Activated CD4-positive, alpha-beta T cell treated with anti-CD3 and anti-CD28 coated beads for 24 hours (primary cell): ENCODE measurements around the gene CSNK1G1.
"Not testable (repeated sequence)": the region's sequence is repeated elsewhere in the genome, so short reads cannot be mapped to it uniquely, and the experiment has no call there.

Source experiments
- DNase-seq, 2 donors: peaks; one replicate each; pipeline ENCODE4 v3.0.0-alpha.2; 2020; ENCODE audit warnings: low read depth in 2 of 2

Gene CSNK1G1

GRCh38 chr15:64133623-64134344 lies 222.2 kb downstream of the CSNK1G1 start:
- DNase-seq, result no peak

- DNase-seq, result no peak
Measured at GRCh38 chr15:64132217-64132616, 223.8 kb downstream of the CSNK1G1 start.

- DNase-seq, result no peak
Measured at GRCh38 chr15:64131547-64131946, 224.4 kb downstream of the CSNK1G1 start.

- no peak for DNase-seq
Measured at GRCh38 chr15:64130159-64130558, 225.8 kb downstream of the CSNK1G1 start.

- no peak for DNase-seq
Measured at GRCh38 chr15:64127521-64128270, 228.3 kb downstream of the CSNK1G1 start.

GRCh38 chr15:64125978-64126377 lies 230.0 kb downstream of the CSNK1G1 start:
- DNase-seq, result no peak

GRCh38 chr15:64122936-64123351 lies 233.0 kb downstream of the CSNK1G1 start:
- no peak for DNase-seq

- DNase-seq, result no peak
Measured at GRCh38 chr15:64122444-64122843, 233.5 kb downstream of the CSNK1G1 start.

- DNase-seq, result no peak
Measured at GRCh38 chr15:64121614-64122013, 234.4 kb downstream of the CSNK1G1 start.

- DNase-seq, result not testable (repeated sequence)
Measured at GRCh38 chr15:64120322-64120721, 235.7 kb downstream of the CSNK1G1 start.

- no peak for DNase-seq
Measured at GRCh38 chr15:64117759-64118487, 238.1 kb downstream of the CSNK1G1 start.
